IMR-90 (cell line): ENCODE results near the gene CRYBG2.

Experiments used
- FOS ChIP-seq: fragments of 150-350 bp; IDR thresholded peaks from 2 replicates; pipeline ENCODE4 v1.6.1; 2016; ENCODE audit warnings: low read depth, low read length
- MXI1 ChIP-seq: IDR thresholded peaks from 2 replicates; pipeline ENCODE4 v1.6.1; 2012; ENCODE audit warnings: low read depth, mild to moderate bottlenecking, low read length, moderate library complexity, borderline replicate concordance
- POLR2A ChIP-seq: IDR thresholded peaks from 2 replicates; pipeline ENCODE4 v1.6.1; 2012; ENCODE audit warnings: mild to moderate bottlenecking, low read depth, low read length
- RAD21 ChIP-seq: IDR thresholded peaks from 2 replicates; pipeline ENCODE4 v1.6.1; 2012; ENCODE audit warnings: low read length, improper control_type of control experiment
- SMC3 ChIP-seq: fragments of 150-350 bp; IDR thresholded peaks from 2 replicates; pipeline ENCODE4 v1.6.1; 2016; ENCODE audit warnings: low read depth, mild to moderate bottlenecking, antibody characterized with exemption, low read length, moderate library complexity
- TF ChIP-seq, protein P1 (sequence below): conservative IDR thresholded peaks from 2 replicates; pipeline ENCODE4 v1.5.1; 2012; ENCODE audit warnings: mild to moderate bottlenecking, low read depth, low read length, improper control_type of control experiment

DNA sequence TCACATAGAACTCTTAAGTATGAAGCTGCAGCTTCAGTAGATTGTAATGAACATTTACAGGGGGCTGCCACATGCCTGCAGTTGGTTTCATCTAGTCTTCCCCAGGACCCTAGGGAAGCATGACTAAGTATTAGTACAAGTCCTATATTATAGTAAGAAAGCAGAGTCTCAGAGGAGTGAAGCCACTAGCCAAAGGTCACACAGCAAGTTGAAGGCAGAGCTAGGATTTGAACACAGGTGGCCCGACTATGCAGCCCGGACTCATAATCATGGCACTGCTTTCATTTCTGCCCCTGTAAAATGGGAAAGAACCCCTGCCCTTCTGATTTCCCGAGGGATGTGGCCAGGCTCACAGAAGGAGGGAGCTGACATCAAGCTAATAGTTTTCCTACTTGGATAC is 8.4 kb upstream of the CRYBG2 start:
- TF ChIP-seq, protein P1, sequence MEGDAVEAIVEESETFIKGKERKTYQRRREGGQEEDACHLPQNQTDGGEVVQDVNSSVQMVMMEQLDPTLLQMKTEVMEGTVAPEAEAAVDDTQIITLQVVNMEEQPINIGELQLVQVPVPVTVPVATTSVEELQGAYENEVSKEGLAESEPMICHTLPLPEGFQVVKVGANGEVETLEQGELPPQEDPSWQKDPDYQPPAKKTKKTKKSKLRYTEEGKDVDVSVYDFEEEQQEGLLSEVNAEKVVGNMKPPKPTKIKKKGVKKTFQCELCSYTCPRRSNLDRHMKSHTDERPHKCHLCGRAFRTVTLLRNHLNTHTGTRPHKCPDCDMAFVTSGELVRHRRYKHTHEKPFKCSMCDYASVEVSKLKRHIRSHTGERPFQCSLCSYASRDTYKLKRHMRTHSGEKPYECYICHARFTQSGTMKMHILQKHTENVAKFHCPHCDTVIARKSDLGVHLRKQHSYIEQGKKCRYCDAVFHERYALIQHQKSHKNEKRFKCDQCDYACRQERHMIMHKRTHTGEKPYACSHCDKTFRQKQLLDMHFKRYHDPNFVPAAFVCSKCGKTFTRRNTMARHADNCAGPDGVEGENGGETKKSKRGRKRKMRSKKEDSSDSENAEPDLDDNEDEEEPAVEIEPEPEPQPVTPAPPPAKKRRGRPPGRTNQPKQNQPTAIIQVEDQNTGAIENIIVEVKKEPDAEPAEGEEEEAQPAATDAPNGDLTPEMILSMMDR = no peak
- TF ChIP-seq POLR2A (no peak), MXI1 (no peak), SMC3 (no peak), FOS (no peak), RAD21 (no peak)
